ENCODE results near the gene RASSF7.

RASSF7 gene

GRCh38 chr11:567011-567628 is 6.3 kb downstream of the RASSF7 start:
- no peak for DNase-seq (ENCODE audit: low spot score)

DNA sequence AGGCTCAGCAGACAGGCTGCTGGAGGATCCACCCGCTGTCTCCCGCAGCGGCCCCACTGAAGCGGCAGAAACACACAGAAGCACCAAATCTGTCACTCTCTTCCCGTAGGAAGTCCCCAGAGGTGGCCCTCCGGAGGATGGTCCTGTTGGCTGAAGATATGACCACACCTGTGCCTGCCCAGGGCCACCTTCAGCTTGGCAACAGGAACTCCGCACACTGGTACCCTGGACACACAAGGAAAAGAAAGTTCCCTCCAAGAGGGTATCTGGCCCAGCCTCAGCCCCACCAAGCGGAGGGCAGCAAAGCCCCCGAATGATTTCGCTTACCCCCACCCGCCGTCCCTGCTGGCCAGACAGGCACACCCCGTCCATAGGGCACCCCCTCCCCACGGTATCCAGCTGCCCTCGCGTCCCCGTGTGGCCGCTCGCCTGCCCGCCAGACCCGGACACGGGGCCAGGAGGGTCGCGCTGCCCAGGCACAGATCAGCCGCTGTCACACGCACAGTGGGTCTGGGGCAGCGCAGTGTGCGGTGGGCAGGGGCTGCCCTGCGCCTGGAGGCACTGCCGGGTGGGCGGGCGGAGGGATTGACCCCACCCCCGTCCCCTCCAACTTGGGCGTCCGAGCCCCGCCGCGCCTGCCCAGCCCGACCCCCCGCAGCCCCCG is 7.0 kb downstream of the RASSF7 start:
- peak; percentile 28 for DNase-seq (ENCODE audit: low spot score)

GRCh38 chr11:568306-569157 is 7.8 kb downstream of the RASSF7 start:
- peak; percentile 97 for DNase-seq (ENCODE audit: low spot score)

DNA sequence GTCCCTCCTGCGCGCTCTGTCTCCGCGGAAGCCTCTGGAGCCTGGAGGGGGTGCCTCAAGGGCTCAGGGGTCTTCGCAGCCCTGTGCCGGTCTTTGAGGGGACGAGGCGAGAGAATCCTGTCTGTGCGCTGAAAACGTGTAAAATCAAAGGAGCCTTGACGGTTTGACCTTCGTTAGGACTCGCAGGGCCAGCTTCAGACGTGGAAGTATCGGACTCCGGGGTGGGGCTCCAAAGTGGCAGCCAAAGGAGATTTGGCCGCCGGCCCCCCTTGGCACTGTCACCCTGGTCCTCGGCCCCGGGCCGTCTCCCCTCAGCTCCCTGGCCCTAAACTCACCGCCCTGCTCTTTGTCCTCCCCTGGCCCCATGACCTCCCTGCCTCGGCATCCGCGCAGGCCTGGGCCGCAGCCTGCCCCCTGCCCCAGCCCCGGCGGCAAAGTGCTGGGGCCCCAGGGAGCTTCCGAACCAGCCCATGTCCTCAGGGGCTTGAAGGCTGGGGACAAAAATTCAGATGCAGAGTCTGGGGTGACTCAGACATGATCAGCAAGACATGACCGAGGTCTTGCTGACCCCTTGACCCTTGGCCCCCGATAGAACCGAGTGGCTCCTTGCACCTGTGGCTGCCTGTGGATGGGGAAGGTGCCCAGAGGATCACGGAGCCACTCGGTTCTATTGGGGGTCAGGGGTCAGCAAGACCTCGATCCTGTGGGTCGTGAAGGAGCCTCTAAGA is 8.6 kb downstream of the RASSF7 start:
- peak; percentile 15 for DNase-seq (ENCODE audit: low spot score)

GRCh38 chr11:571802-572185 is 11.0 kb downstream of the RASSF7 start:
- DNase-seq (ENCODE audit: low spot score) = no peak

DNA sequence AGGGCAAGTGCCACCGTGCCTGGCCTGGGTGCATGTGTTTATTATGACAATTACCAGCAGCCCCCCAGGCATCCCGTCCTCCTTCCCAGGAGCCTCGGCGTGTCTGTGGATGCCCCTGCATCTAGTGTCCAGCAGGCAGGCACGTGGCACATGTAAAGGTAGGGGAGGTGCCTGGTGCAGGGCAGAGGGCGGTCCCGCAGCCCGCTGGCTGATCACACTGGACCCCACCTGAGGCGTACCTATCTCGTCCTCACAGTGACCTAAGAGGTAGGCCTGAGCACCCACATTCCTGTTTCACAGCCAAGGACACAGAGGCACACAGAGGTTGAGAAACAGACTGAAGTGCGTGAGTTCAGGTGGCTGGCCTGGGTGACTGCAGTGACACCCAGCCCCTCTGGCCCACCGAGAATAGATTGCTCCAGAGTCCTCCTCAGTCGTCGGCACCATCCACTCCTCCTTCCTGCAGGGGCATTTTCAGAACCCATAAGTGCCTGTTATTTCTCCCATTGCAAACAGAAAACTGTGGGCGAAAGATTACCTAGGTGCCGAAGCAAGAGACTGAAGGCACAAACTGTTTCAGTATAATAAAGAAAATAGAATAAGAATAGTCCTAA is 12.5 kb downstream of the RASSF7 start:
- no peak for DNase-seq (ENCODE audit: low spot score)

GRCh38 chr11:574031-574570 is 13.3 kb downstream of the RASSF7 start:
- DNase-seq (ENCODE audit: low spot score) = peak; percentile 21

GRCh38 chr11:574632-575312 is 14.0 kb downstream of the RASSF7 start:
- no peak for DNase-seq (ENCODE audit: low spot score)

GRCh38 chr11:575313-575995 is 14.7 kb downstream of the RASSF7 start:
- peak; percentile 78 for DNase-seq (ENCODE audit: low spot score)

GRCh38 chr11:575996-576768 is 15.4 kb downstream of the RASSF7 start, which contains the start of gene PHRF1:
Gene PHRF1, plus strand, starts transcription at chr11:576470. Its CDS starts 5,043 bp downstream, at chr11:581513.
- peak; percentile 94 for DNase-seq (ENCODE audit: low spot score)

DNA sequence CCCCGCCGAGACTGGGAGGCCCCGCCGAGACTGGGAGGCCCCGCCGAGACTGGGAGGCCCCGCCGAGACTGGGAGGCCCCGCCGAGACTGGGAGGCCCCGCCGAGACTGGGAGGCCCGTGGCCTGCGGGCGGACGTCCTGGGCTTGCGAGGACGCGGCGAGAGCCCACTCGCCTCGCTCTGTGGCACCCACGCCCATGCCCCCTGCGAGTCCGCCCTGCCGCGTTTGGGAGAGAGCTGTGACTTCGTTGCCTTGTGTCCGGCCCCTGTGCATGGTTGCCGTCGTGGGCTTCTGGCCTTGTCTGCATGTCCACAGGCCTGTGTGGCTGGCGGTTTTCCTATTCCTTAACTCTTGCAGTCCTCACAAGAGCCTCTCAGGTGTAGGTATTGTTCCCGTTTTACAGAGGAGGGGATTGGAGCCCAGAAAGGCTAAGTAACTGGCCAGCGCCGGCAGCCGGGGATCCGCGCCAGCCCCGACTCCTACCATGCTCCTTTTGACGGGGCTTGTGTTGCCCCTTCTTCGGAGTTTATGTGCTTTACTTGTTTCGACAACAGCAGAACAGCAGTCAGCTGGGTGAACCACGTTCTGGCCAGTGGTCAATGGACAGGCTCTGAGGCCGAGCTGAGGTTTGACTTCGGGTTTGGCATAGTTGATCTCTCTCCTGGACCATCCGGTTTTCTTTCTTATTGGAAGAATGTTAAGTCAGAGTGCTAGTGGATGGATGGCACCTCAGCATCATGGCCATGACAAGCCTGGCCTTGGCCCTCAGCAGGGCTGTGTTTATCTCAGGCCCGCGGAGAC is 16.2 kb downstream of the RASSF7 start:
- peak; percentile 10 for DNase-seq (ENCODE audit: low spot score)

DNA sequence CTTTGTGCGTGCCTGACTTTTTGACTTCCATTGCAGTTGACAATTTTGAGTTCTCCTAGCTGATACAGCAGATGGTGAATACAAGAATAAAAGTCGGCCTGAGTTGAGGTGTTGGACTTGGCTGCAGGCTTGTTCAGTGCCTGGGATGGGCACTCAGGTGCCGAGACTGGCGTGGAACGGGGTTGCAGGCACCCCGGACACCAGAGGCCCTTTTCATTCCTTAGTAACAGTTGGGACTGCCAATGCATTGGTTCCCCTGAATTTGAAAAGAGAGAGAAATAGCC is 16.8 kb downstream of the RASSF7 start:
- DNase-seq (ENCODE audit: low spot score) = no peak

DNA sequence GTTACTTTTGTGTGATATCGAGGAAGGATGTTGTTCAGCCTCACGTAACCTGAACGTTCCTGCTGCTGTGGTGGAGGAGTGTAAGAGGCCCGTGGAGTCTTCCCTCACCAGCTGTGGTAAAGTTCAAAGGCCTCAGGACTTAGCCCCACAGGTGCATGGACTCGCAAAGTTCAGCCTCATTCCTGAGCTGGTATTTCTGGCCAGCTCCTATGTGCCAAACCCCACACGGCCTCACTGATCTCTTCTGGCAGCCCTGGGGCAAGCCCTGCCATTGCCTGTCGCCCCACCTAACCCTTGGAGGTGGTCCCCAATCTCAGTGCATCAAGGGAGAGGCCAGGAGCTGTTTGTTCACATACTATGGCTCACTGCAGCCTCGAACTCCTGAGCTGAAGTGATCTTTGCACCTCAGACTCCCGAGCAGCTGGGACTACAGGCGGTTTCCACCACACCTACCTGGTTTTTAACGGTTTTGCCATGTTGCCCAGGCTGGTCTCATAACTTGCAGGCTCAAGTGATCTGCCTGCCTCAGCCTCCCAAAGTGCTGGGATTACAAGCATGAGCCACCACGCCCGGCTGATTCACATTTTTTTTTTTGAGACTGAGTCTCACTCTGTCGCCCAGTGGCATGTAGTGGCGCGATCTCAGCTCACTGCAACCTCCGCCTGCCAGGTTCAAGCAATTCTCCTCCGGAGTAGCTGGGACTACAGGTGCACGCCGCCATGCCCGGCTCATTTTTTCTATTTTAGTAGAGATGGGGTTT is 17.7 kb downstream of the RASSF7 start:
- peak; percentile 43 for DNase-seq (ENCODE audit: low spot score)

DNA sequence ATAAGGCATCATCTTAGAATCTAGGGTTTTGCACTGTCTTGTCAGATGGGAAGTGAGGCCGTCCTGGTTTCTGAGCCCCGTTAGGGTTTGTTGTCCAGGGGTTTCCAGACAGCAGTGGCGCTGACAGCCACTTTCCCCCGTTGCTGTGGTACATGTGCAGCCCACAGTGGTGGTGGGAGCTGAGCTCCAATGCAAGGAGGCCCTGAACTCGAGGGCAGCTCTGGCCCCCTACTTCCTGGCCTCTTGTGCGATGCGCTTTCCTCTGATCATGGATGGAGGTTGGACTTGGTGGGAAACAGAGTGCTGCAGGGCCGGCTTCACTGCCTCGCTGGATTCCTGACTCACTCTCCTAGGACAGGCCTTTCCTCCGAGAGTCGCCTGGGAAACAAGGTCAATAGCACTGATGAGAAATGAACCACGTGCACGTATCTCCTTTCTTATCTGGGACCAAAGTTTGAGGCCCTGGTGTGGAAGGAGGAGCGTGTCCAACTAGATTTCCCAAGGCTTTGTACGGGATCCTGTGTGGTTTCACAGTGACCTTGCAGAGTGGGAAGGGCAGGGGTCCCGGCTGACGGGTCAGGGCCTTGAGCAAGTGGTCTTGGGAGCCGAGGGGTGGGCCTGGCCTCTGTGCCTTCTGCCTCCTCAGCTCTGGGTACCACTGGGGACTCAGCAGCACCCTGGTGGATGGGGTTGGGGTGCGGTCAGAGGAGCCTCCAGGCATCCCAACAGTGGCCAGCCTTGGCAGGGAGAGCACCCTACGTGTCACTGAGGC is 19.2 kb downstream of the RASSF7 start:
- DNase-seq (ENCODE audit: low spot score) = peak; percentile 53

DNA sequence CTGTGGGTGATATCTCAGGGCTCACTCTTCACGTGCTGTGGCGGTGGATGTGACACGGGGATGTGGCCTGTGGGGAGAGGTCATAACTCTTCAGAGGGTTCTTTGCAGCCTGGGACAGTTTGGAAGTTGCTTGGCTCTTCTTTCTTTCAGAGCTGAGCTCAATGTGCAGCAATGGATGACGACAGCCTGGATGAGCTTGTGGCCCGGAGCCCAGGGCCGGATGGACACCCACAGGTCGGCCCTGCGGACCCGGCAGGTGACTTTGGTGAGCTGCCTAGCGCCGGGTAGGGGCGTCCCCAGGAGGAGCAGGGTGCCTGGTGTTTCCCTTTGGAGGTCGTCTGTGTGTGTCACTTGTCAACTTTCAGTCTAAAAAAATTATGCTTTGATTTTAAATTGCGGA is 20.6 kb downstream of the RASSF7 start:
- no peak for DNase-seq (ENCODE audit: low spot score)

- DNase-seq (ENCODE audit: low spot score) = no peak
Observed at GRCh38 chr11:581752-582151, 21.0 kb downstream of the RASSF7 start.

GRCh38 chr11:584287-584686 is 23.5 kb downstream of the RASSF7 start:
- no peak for DNase-seq (ENCODE audit: low spot score)

All from kidney tubule cell (primary cell).